ENCODE results near the gene KIF26B. TPM values are rescaled to one million over a fixed set of nuclear protein-coding genes. Genes with fewer than 3 reads are reported as not detected.
"Not testable (repeated sequence)": the region's sequence is repeated elsewhere in the genome, so short reads cannot be mapped to it uniquely, and the experiment has no call there.

The KIF26B gene
- 0.22 and 1.1 TPM in 2 replicates for total RNA-seq (2014; rRNA removed; shearing (Covaris generic))

- peak; percentile 72 for DNase-seq (ENCODE audit: low read depth)
Measured at GRCh38 chr1:245154429-245155271, at the start of gene KIF26B. KIF26B (plus strand) TSS chr1:245154985; CDS start chr1:245155425, 440 bp downstream.

DNA sequence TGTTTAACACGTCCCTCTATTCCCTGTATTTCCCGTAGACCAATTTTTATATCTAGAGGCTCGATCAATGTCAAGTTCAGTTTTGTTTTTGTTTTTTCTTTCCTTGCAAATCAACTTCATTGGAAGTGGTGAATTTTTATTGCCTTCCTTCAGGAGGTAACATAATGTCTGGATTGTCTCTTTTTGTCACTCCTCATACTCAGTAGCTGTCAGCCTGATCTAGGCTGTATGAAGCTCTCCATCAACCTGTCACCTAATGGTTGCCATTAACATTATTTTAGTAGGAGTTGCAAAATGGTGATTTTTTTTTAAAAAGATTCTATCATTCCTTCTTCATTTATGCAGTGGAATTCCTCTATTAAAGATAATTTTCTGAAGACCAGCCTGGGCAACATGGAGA lies 49.7 kb upstream of the KIF26B start:
- DNase-seq (ENCODE audit: low read depth), result no peak

GRCh38 chr1:245105815-245106410 lies 48.9 kb upstream of the KIF26B start:
- no peak for DNase-seq (ENCODE audit: low read depth)

DNA sequence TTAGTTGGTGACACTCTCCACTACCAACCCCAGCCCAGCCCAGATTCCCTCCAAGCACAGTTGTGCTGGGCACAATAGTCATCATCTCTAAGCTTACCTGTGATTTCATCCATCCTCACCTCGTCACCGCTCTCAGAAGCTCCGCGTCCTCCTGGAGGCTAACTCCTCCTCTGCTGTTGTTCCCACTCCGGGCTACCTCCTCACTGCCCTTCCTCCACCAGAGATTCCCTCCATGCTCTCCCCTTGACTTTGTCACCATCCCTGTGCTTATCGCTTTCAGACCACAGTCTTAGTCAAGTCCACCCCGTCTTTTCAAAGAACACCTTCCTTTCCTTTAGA lies 47.0 kb upstream of the KIF26B start:
- no peak for DNase-seq (ENCODE audit: low read depth)

GRCh38 chr1:245108246-245108645 lies 46.5 kb upstream of the KIF26B start:
- no peak for DNase-seq (ENCODE audit: low read depth)

GRCh38 chr1:245108909-245109308 lies 45.9 kb upstream of the KIF26B start:
- DNase-seq (ENCODE audit: low read depth), result no peak

DNA sequence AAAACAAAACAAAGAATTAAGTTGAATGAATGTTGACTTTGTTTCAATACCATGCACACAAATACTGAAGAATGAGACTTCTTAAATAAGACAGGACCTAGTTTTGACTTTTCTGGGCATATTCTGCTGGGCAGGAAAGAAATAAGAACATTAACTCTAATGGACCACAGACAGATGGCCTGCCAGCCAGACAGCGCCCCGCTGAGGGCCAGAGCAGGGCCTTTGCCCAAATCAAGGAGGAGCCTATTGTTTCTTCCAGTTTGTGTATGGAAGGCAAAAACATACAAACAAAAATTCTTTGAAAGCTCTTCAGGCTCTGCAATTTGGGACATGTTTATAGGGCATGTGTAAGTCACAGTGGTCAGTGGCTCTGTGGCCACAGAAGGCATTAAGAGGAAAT lies 44.4 kb upstream of the KIF26B start:
- DNase-seq (ENCODE audit: low read depth), result no peak

DNA sequence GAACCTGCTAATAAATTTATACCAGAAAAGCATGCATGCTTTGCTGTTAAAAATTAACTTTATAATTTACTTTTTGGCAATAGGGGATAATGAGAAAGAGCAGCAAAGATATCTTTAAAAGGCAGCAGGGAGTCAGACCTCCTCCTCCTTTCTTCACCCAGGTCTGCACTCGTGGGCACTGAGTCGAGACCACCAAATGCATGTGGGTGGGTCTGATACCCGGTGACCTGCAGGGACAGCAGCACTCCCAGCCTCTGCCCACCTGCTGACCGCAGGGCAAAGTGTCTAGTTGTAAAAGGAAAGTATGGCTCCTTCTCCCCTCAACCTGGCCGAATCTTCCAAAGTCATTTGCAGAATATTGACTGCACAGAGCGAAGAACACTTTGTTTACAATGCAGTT lies 43.7 kb upstream of the KIF26B start:
- DNase-seq (ENCODE audit: low read depth), result no peak

DNA sequence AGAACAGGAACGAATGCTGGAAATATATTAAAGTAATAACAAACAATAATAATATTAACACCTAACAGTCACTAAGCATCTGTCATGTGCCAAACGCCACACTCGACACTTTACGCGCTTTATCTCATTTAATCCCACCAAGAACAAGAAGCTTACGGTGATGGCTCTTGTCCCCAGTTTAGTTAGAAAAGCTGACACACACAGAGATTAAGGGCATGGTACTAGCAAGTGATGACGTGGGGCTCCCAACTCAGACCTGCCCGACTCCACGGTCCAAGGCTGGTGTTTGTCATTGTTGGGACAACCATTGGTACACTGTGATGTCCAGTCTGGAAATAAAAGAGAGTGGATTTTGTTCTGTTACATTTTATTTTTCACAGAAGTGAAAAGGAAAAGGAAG lies 41.1 kb upstream of the KIF26B start:
- no peak for DNase-seq (ENCODE audit: low read depth)

DNA sequence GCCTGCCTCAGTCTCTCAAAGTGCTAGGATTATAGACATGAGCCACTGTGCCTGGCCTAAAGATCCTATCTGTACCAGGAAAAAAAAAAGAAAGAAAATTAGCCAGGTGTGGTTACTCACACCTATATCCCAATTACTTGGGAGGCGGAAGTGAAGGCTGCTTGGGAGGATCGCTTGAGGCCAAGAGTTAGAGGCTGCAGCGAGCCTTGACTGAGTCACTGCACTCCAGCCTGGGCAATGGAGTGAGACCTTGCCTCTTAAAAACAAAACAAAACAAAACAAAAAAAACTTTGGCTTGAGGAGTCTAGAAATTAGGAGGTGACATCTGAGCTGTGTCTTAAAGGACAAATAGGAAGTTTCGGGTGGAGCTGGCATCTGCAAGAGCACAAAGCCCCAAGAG lies 38.7 kb upstream of the KIF26B start:
- no peak for DNase-seq (ENCODE audit: low read depth)

GRCh38 chr1:245116751-245117150 lies 38.0 kb upstream of the KIF26B start:
- no peak for DNase-seq (ENCODE audit: low read depth)

- no peak for DNase-seq (ENCODE audit: low read depth)
Measured at GRCh38 chr1:245118066-245118465, 36.7 kb upstream of the KIF26B start.

GRCh38 chr1:245118806-245119205 lies 36.0 kb upstream of the KIF26B start:
- no peak for DNase-seq (ENCODE audit: low read depth)

DNA sequence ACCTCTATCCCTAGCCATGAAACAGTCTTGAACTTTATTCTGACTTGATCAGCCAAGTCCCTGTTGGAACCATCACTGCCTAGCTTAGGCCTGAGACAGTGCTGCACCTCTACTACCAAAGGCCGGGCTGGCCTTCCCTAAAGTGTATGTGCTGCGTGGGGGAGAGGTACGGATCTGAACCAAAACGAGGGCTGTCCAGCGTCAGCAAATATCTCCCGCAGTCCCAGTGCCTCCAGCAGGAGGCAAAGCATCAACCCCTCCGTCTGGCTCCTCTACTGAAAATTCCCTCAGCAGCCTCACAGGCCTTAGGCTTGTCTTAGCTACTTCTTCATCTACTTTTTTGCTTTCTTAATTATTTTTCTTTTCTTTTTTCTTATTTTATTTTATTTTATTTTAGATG lies 33.3 kb upstream of the KIF26B start:
- DNase-seq (ENCODE audit: low read depth), result no peak

- DNase-seq (ENCODE audit: low read depth), result no peak
Measured at GRCh38 chr1:245124241-245124640, 30.5 kb upstream of the KIF26B start.

GRCh38 chr1:245124644-245125043 lies 30.1 kb upstream of the KIF26B start:
- no peak for DNase-seq (ENCODE audit: low read depth)

- DNase-seq (ENCODE audit: low read depth), result no peak
Measured at GRCh38 chr1:245126530-245126929, 28.3 kb upstream of the KIF26B start.

GRCh38 chr1:245128381-245129101 lies 26.2 kb upstream of the KIF26B start:
- DNase-seq (ENCODE audit: low read depth), result no peak

GRCh38 chr1:245129319-245130240 lies 25.2 kb upstream of the KIF26B start:
- DNase-seq (ENCODE audit: low read depth), result peak; percentile 9

DNA sequence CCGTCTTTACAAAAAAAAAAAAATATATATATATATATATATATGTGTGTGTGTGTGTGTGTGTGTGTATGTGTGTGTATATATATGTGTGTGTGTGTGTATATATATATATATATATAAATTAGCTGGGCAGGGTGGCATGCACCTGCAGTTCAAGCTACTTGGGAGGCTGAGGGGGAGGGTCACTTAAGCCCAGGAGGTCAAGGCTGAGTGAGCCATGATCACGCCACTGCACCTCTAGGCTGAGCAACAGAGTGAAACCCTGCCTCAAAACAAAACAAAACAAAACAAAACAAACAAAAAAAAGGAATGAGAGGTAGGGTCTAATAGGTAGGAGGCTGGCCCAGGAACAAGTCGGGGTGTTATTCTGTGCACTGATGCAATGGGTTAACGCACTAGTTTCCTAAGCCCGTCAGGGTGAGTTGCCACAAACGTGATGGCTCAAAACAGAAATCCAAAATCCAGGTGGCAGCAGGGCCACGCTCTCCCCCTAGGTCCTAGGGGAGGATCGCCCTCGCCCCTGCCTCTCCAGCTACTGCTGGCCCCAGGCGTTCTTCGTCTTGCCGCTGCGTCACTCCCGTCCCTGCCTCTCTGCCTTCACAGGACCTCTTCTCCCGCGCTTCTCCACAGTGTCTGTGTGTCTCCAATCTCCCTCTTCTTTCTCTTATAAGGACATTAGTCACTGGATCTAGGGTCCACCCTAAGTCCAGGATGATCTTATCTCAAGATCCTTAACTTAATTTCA lies 24.3 kb upstream of the KIF26B start:
- not testable (repeated sequence) for DNase-seq (ENCODE audit: low read depth)

GRCh38 chr1:245131026-245131393 lies 23.8 kb upstream of the KIF26B start:
- DNase-seq (ENCODE audit: low read depth), result no peak
